Pancreas (tissue), 10 donors: ENCODE results near the gene NFATC3. TPM values are rescaled to one million over a fixed set of nuclear protein-coding genes. Genes with fewer than 3 reads are reported as not detected.

ENCODE experiments used
- ATAC-seq, 4 donors: fragments of 200-7000 bp; cut with Tn5 transposase; one replicate each; pipeline versions ENCODE4 v1.8.0 to v1.9.1; 2020; ENCODE audit warnings: mild to moderate bottlenecking in 4 of 4, moderate library complexity in 4 of 4
- DNase-seq, 6 donors: peaks; one replicate each; pipeline ENCODE4 v3.0.0-alpha.2; 2020
- FAIRE-seq: peaks from 2 replicates; lab custom pipeline; 2012; peaks lifted over from hg19 to GRCh38; lab: Jason Lieb, UNC
- H3K27ac ChIP-seq, 4 donors: fragments of 200-600 bp; sonication (generic); 1 replicate in 3 of 4; 2 replicates in 1 of 4; pipeline versions ENCODE4 v1.5.0 to v1.8.0; 2020
- H3K27me3 ChIP-seq, 4 donors: fragments of 200-600 bp; one replicate each; pipeline ENCODE4 v1.8.0; 2021
- H3K36me3 ChIP-seq, 3 donors: fragments of 200-600 bp; sonication (generic) in 1 of 3; one replicate each; pipeline versions ENCODE4 v1.5.0 to v1.8.0; 2020 to 2021
- H3K4me1 ChIP-seq, 3 donors: fragments of 200-600 bp; one replicate each; pipeline ENCODE4 v1.8.0; 2021
- H3K4me3 ChIP-seq, 4 donors: fragments of 200-600 bp; sonication (generic) in 2 of 4; one replicate each; pipeline versions ENCODE4 v1.5.0 to v1.8.0; 2020 to 2021
- H3K9me3 ChIP-seq, 4 donors: fragments of 200-600 bp; one replicate each; pipeline ENCODE4 v1.8.0; 2021
- WGBS, 2 donors: extraction: QIAGEN DNeasy Blood & Tissue Kit; methylation state at CpG; one replicate each; pipeline ENCODE4 v1.1.7; 2013; 5-methylcytosine and 5-hydroxymethylcytosine counted together
- intact Hi-C, 3 donors: fragments of 100-400 bp; cut with DNase I; formaldehyde crosslinking; loops; one replicate each; pipeline versions ENCODE4 v1.11.1 to v1.14.2; 2022
- polyA plus RNA-seq, 2 donors: library from polyadenylated mRNA; stranded (reverse); fragments of 200-250 nt; gene quantifications; one replicate each; pipeline ENCODE4 v1.2.3, GENCODE V29; 2013
- total RNA-seq, 6 donors: library from RNA; stranded (reverse); fragmentation: NEBNext Ultra II Directional in 4 of 6; extraction: Animal tissue kit (Norgen Biotek cat#: 25700) in 4 of 6; gene quantifications; one replicate each; pipeline versions ENCODE4 v1.2.1 to v1.2.4, GENCODE V29; 2021 to 2023
- TF ChIP-seq, protein P1 (sequence below), 4 donors: fragments of 200-600 bp; sonication (generic) in 3 of 4; IDR thresholded peaks; one replicate each; pipeline versions ENCODE4 v1.5.0 to v1.8.0; 2021; ENCODE audit warnings: antibody characterized with exemption in 4 of 4
- donor health status: healthy with polysubstance abuse.
- donor health status: DM: no; HTN: no; CAD: no; lungs with moderate emphysema.
- donor health status: DM: no; HTN: no; CAD: no.
- donor health status: control.
- donor health status: control.
- donor health status: Bipolar disorder and iron deficiency.
- donor health status: DM: yes; HTN: yes; CAD: no.
- donor health status: DM: no; HTN: no; CAD: no.
- donor health status: DM: no; HTN: no; CAD: no.
- donor health status: DM: yes; HTN: yes; CAD: no.

Gene NFATC3
- total and polyA plus RNA-seq, 8 donors: 3.8 to 19.3 (median 12.5) TPM

DNA sequence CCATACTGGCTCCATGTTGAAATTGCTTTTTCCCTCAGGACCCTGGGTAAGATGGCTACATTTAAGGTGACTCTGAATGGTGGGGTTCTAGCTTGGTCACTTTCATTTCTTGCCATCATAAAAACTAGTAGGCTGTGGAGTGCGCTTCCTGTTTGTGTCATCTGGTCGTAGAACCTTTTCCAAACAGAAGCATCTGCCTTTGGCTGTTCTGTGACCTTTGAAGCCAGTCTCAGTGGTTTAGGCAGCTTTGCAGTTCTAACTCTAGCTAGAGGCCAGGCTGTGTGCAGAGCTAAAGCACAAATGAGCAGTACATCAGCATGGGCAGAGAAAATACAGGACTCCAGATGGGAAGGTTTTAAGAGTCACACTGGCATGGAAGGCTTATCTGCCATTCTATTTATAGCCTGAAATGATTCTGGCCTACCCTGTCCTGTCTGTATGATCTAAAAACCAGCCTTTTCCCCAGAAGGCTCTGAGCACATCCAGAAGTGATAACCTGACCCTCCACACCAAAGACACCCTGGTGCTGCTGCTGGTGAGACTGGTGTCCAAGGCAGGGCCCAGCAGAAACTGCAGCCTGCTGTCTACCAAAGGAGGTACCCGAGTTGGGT is 142.1 kb downstream of the NFATC3 start:
- ATAC-seq (peak in 3 of 4 donors; percentile 6 to 18 (median 13)), FAIRE-seq (no peak), DNase-seq (no peak)
- H3K27me3 ChIP-seq: no peaks in the 10 kb centered on the region
- H3K36me3 ChIP-seq: peaks cover 3 to 27% (median 15%) of the 10 kb centered on the region in 3 donors
- intact Hi-C loops: loop anchor here in 1 of 3 donors (10.0 kb wide), 1 partner anchor 142 kb away; the partner anchor contains the start of gene NFATC3
- H3K9me3 ChIP-seq: no peaks in the 10 kb centered on the region
- H3K27ac ChIP-seq: peak overlapping the region; percentile 3 to 77 (median 33)
- 46% methylated on average over 3 of the region's 3 CpGs for WGBS, 2 donors
- TF ChIP-seq, protein P1, sequence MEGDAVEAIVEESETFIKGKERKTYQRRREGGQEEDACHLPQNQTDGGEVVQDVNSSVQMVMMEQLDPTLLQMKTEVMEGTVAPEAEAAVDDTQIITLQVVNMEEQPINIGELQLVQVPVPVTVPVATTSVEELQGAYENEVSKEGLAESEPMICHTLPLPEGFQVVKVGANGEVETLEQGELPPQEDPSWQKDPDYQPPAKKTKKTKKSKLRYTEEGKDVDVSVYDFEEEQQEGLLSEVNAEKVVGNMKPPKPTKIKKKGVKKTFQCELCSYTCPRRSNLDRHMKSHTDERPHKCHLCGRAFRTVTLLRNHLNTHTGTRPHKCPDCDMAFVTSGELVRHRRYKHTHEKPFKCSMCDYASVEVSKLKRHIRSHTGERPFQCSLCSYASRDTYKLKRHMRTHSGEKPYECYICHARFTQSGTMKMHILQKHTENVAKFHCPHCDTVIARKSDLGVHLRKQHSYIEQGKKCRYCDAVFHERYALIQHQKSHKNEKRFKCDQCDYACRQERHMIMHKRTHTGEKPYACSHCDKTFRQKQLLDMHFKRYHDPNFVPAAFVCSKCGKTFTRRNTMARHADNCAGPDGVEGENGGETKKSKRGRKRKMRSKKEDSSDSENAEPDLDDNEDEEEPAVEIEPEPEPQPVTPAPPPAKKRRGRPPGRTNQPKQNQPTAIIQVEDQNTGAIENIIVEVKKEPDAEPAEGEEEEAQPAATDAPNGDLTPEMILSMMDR (IDR thresholded peaks at IDR 0.05): no peak
- H3K4me1 ChIP-seq: peaks cover 21 to 26% (median 22%) of the 10 kb centered on the region in 3 donors
- H3K4me3 ChIP-seq: no peak overlapping the region

DNA sequence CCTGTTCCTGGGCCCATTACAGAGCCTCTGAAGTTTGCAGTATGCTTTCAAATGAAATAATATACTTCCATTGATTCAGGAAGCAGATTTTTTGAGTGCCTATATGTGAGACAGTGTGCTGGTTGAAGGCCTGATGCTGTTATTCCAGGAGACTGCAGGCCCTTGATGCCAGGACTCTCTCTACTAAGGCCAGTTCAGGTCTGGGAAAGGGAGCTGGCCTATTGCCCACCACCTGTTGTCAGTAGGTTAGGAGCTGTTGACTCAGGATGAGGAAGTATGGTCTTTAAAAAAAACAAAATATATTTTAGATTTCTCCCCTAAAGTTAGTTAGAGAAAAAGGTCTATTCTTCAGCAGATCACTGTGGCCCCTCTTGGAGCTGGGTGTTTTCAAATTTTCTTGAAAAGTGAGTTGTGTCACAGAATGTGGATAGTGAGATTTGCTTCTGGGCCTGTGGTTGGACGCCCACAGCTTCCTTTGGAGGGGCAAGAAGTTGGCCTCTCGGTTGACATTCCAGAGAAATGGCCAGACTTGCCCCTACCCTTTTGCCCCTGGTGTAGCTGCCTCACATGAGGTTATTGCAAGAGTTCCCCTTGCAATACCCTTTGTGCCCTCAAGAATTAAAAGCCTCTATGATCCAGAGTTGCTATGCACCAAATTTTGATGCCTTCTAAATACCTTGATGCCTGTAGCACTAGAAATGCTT is 142.8 kb downstream of the NFATC3 start:
- no peak for FAIRE-seq

GRCh38 chr16:68228652-68229051 is 143.5 kb downstream of the NFATC3 start:
- Histone ChIP-seq H3K36me3 (peaks cover 7 to 28% (median 18%) of the 10 kb centered on the region in 3 donors), H3K27ac (peak overlapping the region in 3 of 4 donors; percentile 6 to 77 (median 60)), H3K27me3 (no peaks in the 10 kb centered on the region), H3K9me3 (no peaks in the 10 kb centered on the region), H3K4me3 (no peak overlapping the region), H3K4me1 (peaks cover 25 to 33% (median 27%) of the 10 kb centered on the region in 3 donors)
- DNase-seq (no peak), ATAC-seq (no peak), FAIRE-seq (no peak)
- TF ChIP-seq, protein P1 (IDR thresholded peaks at IDR 0.05): no peak
- 59 to 63% methylated on average over 3 of the region's 3 CpGs for WGBS, 2 donors
- intact Hi-C loops: loop anchor here in 1 of 3 donors (10.0 kb wide), 1 partner anchor 144 kb away; the partner anchor contains the start of gene NFATC3

More for the DNA sequence above, 142.8 kb downstream of the NFATC3 start:
- H3K4me3 ChIP-seq: no peak overlapping the region
- H3K9me3 ChIP-seq: no peaks in the 10 kb centered on the region
- peak; percentile 77 to 90 (median 82) for DNase-seq
- intact Hi-C loops: loop anchor here in 1 of 3 donors (10.0 kb wide), 1 partner anchor 143 kb away; the partner anchor contains the start of gene NFATC3
- H3K27ac ChIP-seq: peak overlapping the region in 3 of 4 donors; percentile 6 to 77 (median 60)
- 35 to 52% methylated on average over 2 of the region's 2 CpGs for WGBS, 2 donors
- ATAC-seq: peak; percentile 69 to 84 (median 76)
- TF ChIP-seq, protein P1 (IDR thresholded peaks at IDR 0.05): no peak
- H3K36me3 ChIP-seq: peaks cover 7 to 28% (median 18%) of the 10 kb centered on the region in 3 donors
- peaks cover 21 to 27% (median 22%) of the 10 kb centered on the region in 3 donors for H3K4me1 ChIP-seq
- H3K27me3 ChIP-seq: no peaks in the 10 kb centered on the region

DNA sequence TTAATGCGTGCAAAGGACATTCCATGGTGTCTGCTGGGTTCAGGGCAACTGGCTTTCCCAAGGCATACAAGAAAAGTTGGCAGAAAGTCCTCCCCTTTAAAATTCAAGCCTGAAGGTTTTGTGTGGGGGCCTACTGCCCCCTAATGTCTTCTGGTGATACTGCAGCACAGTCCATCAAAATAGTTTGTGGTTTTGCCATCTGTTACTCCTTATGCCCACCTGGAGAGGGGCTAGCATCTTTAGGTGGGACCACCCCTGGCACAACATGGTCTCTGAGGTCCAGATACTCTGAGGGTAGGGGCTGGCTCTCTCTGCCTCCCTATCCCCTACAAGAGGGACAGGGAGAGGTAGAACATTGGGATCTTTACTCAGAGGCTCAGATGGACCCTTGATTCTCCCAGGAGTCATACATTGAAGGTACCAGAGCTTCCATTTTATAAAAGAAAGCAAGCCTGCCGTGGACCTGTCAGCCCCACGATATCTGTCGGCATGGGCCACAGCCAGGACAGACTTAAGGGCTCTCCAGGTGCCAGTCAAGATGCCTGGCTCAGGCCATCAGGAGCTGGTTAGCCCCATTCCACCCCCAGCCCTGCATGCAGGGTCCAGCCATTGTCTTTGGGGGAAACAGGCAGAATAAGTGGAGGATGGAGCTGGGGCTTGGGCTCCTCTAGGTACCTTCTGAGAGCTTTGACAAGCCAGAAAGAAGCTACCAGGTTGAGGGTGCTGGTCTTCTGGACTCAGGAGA is 144.4 kb downstream of the NFATC3 start:
- TF ChIP-seq, protein P1 (IDR thresholded peaks at IDR 0.05): peak; percentile 64 to 80 (median 79)
- H3K27ac ChIP-seq: peak overlapping the region in 1 of 4 donors; percentile 11
- ATAC-seq (peak in 3 of 4 donors; percentile 32 to 50 (median 43)), FAIRE-seq (no peak), DNase-seq (peak in 4 of 6 donors; percentile 28 to 66 (median 55))
- H3K9me3 ChIP-seq: no peaks in the 10 kb centered on the region
- no peaks in the 10 kb centered on the region for H3K27me3 ChIP-seq
- intact Hi-C loops: loop anchor here in 2 of 3 donors (10.0 kb wide), 2 partner anchors 145 to 245 kb away; partner anchors contain the start of genes NFATC3 (in 2 of the 2) and DPEP3 (in 1 of the 2)
- H3K4me1 ChIP-seq: peaks cover 27 to 36% (median 29%) of the 10 kb centered on the region in 3 donors
- WGBS, 2 donors: 32 to 44% methylated on average over 4 of the region's 4 CpGs
- no peak overlapping the region for H3K4me3 ChIP-seq
- peaks cover 7 to 28% (median 18%) of the 10 kb centered on the region in 3 donors for H3K36me3 ChIP-seq
